HG03095 (cell line): ENCODE measurements around the gene TEKT5.
"Not testable (repeated sequence)": the region's sequence is repeated elsewhere in the genome, so short reads cannot be mapped to it uniquely, and the experiment has no call there.

ENCODE experiments used
- ATAC-seq: cut with Tn5 transposase; IDR thresholded peaks from one replicate; pipeline ENCODE4 v1.9.1; 2021; ENCODE audit warnings: moderate library complexity; ENCODE audit not compliant: unreplicated experiment

The TEKT5 gene

DNA sequence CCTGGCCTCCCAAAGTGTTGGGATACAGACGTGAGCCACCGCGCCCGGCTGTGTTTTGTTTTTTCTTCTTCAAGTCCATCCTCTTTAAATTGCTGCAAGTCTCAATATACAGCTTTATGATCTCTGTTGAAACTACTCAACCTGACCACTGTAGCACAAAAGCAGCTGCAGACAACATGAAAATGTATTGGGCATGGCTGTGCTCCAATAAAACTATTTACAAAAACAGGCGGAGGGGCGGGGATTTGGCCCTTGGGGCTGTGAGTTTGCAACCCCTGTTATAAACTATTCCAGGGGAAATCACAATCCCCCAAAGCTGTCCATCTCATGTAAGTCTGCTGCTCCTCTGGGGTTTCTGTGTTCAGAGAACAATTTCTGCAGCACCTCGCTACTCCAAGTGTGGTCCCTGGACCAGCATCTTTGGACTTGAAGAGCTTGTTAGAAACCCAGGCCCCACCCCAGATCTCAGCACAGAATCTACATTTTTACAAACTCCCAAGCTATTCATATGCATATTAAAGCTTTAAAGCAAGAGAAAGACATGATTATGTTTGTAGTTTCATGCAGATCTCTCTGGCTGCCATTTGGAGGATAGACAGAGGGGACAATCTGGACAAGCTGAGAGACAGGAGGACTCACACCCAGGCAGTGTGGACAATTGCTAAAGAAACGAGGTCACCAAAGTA is 33.6 kb downstream of the TEKT5 start:
- ATAC-seq, result no peak

DNA sequence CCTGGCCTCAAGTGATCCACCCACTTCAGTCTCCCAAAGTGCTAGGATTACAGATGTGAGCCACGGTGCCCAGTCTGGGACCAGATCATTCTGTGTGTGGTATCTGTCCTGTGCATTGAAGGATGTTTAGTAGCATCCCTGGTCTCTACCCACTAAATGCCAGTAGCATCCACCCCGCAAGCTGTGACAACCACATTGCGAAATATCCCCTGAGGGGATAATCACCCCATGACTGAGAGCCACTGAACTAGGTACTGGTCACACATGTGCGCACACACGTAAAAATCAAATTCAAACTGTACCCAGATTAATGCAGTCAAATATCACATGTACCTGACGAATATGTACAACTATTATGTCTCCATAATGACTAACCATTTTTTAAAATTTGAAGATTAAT is 35.8 kb downstream of the TEKT5 start:
- ATAC-seq, result no peak

DNA sequence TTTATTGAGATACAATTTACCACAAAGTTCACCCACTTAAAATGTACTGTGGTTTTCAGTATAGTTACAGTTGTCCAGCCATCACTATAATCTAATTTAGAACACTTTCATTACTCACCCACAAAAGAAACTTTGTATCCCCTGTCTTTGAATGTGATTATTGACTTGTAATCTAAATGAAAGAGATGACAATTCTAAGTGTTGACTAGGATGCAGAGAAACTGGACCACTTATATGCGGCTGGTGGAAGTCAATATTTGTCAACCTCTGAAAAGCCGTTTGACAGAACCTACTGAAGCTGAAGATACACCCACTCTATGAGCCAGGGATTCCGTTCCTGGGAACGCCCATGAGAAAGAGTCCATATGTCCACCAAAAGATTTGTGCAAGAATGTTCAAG is 36.8 kb downstream of the TEKT5 start:
- no peak for ATAC-seq

DNA sequence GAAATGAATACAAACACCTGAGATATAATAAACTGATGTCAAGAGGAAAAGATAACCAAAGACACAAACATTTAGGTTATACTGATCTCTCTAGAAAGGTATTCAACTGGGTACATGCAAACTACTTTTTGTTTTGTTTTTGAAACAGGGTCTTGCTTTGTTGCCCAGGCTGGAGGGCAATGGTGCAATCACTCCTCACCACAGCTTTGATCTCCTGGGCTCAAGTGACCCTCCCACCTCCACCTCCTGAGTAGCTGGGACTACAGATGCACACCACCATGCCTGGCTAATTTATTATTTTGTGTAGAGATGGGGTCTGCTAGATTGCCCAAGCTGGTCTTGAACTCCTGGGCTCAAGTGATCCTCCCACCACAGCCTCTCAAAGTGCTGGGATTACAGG is 38.1 kb downstream of the TEKT5 start:
- ATAC-seq, result no peak

DNA sequence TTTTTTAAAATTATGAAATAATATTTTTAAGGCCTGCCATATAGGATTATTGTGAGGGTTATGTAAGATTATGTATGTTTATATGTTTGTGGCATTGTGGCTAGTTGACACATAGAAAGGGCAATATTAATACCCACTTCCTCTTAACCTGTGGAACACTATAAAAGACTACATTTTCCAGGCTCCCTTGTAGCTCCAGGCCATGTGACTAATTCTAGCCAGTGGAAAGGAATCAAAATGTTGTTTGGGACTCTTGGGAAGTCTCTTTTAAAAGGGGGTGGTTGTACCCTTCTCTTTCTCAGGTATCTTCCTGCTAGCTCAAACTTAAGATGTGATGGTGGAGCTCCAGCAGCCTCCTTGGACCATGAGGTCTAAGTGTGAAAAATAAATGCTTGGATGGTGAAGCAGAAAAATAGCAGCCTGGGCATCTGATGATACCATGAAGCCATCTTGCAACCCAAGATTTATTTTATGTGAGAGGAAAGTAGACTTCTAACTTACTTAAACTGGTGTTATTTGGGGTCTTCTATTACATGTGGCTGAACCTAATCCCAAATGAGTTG is 39.2 kb downstream of the TEKT5 start:
- ATAC-seq, result no peak

DNA sequence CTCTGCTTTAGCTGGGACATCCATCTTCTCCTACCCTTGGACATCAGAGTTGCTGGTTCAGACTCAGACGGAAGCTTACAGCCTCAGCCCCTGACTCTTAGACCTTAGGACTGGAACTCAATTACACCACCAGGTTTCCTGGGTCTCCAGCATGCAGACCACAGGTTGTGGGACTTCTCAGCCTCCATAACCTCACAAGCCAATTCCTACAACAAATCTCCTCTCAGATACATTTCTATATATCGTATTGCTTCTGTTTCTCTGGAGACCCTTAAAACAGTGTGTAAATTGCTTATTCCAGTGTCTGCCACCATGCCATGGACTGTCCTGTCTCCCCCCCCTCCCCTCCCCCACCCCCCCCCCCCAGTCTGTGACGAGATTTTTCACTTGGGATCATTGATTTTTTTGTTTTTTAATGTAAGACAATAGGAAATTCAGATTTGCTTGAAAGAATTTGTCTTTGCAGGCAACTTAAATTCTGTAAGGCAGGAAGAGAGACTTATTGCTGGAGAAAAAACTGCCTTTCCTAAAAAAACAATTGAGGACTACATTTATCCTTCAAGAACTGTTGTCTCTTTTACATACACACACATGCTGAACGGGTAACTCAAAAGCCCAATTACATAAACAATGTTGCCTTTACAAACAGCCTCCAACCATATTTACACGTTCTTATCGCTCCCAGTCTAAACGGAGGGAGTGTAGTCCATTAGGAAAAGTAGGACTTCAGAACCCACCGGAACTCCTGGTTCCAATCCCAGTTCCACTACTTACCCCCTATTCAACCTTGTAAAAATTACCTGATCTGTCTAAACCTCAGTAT is 39.9 kb downstream of the TEKT5 start:
- ATAC-seq, result no peak

DNA sequence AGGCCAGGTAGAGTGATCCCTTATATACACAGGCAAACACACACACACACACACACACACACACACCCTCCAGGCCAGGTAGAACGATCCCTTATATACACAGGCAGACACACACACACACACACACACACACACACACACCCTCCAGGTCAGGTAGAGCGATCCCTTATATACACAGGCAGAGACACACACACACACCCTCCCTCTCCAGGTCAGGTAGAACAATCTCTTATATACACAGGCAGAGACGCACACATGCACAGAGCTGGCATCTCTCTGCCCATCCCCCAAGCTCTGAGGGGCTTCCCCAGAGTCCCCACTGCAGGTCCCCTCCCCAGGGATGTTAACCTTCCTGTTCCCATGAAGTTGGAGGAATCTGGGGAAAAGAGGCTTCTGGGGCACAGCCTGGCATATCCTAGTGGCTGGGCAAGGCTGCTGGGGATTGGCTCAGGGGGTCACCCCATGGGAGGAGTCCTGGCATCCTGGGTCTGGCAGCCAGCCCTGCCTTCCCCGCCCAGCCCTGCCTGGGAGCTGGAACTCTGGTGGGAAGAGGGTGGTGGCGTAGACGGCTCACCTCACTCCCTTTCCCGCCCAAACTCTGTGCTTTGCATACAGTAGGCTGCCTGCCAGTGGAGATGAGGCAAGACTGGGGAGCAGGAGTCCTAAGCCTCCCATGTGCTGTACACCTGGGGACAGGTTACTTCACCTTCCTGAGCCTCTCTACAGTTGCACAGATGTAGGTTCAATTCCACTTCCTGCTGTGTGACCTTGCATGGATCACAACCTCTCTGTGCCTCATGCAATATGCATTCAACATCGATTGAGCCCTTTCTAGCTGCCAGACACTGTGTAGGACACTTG is 41.8 kb downstream of the TEKT5 start:
- no peak for ATAC-seq

DNA sequence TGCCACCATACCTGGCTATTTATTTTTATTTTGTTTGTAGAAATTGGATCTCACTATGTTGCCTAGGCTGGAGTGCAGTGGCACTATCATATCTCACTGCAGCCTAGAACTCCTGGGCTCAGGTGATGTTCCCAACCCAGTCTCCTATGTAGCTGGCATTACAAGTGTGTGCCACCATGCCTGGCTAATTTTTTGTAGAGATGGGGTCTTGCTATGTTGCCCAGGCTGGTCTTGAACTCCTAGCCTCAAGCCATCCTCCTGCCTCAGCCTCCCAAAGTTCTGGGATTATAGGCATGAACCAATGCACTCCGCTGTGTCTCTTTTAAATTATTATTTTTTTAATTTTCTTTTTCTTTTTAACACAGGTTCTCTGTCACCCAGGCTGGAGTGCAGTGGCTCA is 45.6 kb downstream of the TEKT5 start:
- not testable (repeated sequence) for ATAC-seq

DNA sequence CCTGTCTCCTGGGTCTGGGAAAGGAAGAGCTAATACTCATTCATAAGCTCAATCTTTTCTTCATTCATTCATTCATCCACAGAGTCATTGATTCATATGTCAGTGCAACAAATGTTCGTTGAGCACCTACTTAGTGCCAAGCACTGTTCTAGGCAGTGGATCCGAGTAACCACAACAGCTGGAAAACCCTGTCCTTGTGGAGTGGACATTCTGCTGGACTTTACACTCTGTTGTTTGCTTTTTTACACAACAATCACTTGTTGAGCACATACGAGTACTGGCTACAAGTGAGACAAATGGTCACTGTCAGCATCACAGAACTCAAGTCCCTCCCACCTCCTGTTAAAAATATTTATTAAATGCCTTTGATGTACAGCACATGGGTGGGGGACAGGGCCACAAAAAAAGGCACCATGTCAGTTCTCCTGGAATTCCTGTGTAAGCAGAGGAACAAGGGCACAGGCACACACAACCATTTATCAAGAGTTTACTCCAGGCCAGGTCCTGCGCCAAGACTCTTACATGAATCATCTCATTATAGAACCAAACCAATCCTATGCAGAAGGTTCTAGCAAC is 46.9 kb downstream of the TEKT5 start:
- ATAC-seq, result no peak

DNA sequence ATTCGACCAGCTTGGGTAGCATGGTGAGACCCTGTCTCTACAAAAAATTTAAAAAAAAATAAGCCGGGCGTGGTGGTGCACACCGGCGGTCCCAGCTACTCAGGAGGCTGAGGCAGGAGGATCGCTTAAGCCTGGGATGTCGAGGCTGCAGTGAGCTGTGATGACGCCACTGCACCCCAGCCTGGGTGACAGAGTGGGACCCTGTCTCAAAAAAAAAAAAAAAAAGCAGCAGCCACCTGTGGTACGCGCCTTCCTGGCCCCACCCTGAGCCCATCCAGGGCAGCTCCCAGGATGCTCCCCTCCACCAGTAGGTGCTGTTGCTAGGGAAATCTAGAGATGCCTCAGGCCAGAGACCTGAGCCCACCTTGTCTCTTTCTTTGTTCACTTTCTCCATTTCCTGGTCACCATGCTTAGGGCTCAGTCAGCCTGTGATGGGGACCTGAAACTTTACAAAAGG is 47.4 kb downstream of the TEKT5 start:
- ATAC-seq, result no peak

DNA sequence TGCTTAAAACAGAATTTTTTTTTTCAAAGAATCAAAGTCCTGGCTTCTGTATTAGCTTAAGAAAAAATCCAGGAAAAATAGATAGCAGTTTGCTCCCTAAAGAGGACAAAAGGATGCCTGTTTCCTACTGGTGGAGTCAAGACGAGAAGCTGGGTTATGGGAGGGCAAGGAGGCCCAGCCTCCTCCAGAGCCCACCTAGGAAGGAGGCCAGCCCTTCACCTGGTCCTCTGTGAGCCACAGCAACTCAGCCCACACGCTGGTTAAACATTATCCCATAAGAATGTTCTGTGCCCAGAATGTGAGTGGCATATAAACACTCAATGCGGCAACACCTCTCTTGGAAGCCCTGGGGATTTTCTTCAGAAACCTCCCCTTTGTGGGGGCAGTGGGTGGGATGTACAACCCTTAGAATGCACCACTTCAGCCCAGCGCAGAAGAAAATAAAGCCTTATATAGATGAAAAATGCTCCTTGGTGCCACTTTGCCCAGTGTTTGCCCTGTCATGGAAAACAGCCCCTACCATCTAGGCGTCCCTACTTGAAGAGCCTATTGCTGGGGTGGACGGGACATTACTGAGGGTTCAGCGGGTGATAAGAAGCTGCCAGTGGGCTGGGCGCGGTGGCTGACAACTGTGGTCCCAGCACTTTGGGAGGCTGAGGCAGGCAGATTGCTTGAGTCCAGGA is 48.0 kb downstream of the TEKT5 start:
- no peak for ATAC-seq

DNA sequence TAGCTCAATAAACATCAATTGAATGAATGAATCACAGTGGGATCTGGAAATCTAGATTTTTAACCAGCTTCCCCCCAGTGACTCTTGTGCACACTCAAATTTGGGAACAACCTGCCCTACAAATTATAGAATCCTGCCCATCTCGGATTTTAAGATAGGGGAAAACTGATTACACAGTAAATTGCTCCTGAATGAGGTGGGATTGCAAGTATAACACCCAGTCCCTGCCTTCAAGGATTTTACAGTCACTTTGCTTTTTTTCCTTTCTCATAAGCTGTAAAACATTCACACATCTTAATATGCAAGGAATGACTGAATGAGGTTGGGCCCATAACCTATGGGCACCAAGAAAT is 48.5 kb downstream of the TEKT5 start:
- no peak for ATAC-seq

DNA sequence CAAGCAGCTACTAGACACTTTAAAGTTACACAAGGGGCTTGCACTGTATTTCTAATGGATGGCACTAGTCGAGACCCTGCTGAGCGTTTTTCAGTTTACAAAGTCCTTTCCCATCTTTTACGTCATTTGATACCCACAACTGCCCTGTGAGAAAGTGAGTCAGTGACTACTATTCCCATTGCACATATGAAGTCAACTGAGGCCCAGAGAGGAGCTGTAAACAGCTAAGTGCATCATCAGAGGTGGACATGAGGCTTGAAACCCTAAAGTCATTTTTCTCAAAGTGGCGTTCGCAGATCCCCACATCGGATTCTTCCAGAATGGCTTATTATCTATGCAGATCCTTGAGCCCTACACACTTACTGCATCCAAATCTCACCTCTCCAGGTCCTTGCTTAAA is 50.6 kb downstream of the TEKT5 start:
- no peak for ATAC-seq

DNA sequence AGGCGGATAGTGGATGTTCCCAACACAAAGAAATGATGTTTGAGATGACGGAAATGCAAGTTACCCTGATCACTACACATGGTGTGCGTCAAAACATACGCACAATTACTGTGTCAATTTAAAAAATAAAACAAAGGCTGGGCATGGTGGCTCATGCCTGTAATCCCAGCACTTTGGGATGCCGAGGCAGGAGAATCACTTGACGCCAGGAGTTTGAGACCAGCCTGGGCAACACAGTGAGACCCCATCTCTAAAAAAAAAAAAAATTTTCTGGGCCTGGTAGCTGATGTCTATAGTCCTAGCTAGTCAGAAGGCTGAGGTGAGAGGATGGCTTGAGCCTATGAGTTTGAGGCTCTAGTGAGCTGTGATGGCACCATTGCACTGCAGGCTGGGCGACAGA is 51.8 kb downstream of the TEKT5 start:
- no peak for ATAC-seq

DNA sequence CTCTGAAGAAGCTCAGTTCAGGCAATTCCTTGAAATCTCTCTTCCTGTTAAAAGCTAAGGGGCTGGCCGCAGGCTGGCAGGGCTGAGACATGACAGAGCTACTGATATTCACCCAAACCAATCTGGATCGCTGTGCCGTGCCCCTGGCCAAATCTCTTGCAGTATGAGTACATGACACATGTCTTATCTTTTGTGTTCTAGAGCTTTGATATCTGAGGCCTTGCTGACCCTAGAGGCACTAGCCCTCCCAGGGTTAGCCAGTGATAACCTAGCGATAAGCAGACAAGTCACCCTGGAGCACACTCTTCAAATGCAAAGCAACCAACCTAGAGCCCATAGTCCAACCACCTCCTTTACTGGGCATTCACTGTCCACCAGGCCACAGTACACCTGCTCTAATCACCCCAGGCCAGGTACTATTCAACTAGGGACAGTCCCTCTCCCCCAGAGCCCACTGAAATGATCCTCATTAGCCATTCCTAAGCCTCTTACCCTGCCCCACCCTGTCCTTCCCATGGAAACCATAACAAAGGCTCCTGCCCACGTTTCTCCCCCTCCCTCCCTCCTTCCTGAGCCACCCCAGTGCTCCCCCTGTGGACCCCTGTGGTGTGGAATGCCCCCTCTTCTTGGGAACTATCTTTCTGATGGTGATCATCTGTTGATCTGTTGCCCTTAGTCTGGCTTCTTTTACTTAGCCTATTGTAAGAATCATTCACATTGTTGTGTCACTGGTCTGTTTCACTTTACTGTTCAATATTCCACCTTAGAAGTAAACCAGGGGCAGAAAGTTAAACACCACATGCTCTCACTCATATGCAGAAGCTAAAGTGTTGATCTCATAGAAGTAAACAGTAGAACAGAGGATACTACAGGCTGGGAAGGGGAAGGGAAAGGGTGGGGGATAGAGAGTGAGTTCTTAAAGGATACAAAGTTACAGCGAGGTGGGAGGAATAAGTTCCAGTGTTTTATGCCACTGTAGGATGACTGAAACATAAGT is 52.5 kb downstream of the TEKT5 start:
- no peak for ATAC-seq

DNA sequence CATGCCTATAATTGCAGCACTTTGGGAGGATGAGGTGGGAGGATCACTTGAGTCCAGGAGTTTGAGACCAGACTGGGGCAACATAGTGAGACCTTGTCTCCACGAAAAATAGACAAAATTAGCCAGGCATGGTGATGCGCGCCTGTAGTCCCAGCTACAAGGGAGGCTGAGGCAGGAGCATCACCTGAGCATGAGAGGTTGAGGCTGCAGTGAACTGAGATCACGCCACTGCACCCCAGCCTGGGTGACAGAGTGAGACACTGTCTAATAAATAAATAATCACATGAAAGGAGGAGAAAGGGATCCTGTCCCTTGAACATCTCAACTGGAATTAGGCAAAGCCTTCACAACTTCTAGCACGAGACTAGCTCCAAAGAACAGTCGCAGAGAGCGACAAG is 53.2 kb downstream of the TEKT5 start:
- ATAC-seq, result no peak

DNA sequence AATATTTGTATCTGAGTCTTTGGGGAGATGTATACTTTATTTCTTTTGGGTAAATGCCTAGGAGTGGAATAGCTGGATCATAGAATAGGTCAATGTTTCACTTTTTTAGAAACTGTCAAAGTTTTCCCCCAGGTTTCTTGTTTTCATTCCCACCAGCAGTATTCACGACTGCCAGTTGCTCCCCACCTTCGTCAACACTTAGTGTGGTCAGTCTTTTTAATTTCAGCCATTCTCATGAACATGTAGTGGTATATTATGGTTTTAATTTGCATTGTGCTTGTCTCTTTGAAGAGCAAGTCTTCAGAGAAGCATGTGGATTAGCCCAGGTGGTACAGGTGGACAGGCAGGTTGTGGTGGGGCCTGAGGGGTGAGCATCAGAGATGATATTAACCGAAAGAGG is 53.8 kb downstream of the TEKT5 start:
- ATAC-seq, result no peak

DNA sequence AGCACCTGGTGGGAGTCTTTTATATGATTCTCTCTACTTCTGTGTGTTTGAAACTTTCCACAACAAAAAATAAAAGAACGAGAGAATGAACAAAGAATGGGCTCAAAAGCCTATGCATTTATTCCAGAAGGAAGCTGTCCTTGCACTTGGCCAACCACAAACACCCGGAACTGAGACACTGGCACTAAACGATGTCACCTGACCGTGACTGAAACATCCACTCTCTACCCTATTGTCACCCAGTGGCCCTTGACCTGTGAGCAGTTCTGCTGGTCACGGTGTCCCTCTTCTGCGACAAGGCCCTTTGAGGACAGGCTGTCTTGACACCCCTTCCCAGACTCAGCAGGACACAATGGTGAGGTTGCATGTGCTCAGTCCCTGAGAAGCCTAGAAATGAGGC is 56.6 kb downstream of the TEKT5 start:
- ATAC-seq, result no peak

DNA sequence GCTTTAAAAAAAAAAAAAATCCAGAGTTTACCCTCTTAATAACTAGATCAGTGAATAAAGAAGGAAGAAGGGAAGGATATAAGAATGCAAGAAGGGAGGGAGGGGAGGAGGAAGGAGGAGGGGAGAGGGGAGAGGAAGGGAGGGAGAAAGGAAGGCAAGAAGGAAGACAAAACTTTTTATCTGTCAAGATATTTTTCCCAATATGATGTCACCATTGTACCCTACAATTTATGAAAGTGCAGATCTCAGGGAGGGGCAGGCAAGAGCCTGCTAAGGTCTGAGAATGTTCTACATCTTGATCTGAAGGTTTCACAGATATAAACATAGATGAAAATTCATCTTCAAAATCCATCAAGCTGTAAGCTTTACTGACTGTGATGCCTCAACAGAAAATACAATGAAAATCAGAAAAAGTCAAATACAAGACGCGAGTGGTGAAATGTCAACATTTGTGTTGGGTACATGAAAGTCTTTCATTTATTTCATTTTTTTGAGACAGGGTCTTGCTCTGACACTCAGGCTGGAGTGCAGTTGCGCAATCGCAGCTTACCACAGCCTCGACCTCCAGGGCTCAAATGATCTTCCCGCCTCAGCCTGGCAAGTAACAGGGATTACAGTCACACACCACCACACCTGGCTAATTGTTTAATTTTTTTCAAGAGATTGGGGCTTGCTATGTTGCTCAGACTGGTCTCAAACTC is 57.2 kb downstream of the TEKT5 start:
- no peak for ATAC-seq
